Activated CD8-positive, alpha-beta T cell treated with anti-CD3 and anti-CD28 coated beads for 36 hours (primary cell): ENCODE data around the gene CEP85L. TPM values are rescaled to one million over a fixed set of nuclear protein-coding genes. Genes with fewer than 3 reads are reported as not detected.

Experiments used
- ATAC-seq: fragments of 200-7000 bp; cut with Tn5 transposase; one replicate; pipeline ENCODE4 v1.10.0; 2021; ENCODE audit warnings: mild to moderate bottlenecking, moderate library complexity
- CTCF ChIA-PET: fragments of 350-600 bp; sonication (Branson Sonifier 250); formaldehyde crosslinking; loops from one replicate; lab custom pipeline; 2021; ENCODE audit warnings: antibody characterized with exemption; lab: Charles Lee
- POLR2A ChIA-PET: fragments of 350-600 bp; sonication (Branson Sonifier 250); formaldehyde crosslinking; loops from one replicate; lab custom pipeline; 2021; ENCODE audit warnings: antibody characterized with exemption; lab: Charles Lee
- DNase-seq: peaks from one replicate; pipeline ENCODE4 v3.0.0-alpha.2; 2020
- H3K27ac Mint-ChIP-seq: one replicate; pipeline ENCODE4 v1.8.0; 2021; ENCODE audit warnings: mild to moderate bottlenecking, mixed read lengths
- H3K27me3 Mint-ChIP-seq: one replicate; pipeline ENCODE4 v1.8.0; 2021; ENCODE audit warnings: mixed read lengths
- H3K36me3 Mint-ChIP-seq: one replicate; pipeline ENCODE4 v1.8.0; 2021; ENCODE audit warnings: low read depth, mixed read lengths
- H3K4me1 Mint-ChIP-seq: one replicate; pipeline ENCODE4 v1.8.0; 2021; ENCODE audit warnings: low read depth, mixed read lengths
- H3K4me3 Mint-ChIP-seq: one replicate; pipeline ENCODE4 v1.8.0; 2021; ENCODE audit warnings: mild to moderate bottlenecking, moderate library complexity, mixed read lengths
- H3K9me3 Mint-ChIP-seq: one replicate; pipeline ENCODE4 v1.8.0; 2021; ENCODE audit warnings: mixed read lengths
- intact Hi-C: fragments of 100-400 bp; cut with micrococcal nuclease; formaldehyde crosslinking; loops from one replicate; pipeline ENCODE4 v1.10.0; 2022
- total RNA-seq, 2 experiments: library from RNA; stranded (reverse); gene quantifications; one replicate each; pipeline ENCODE4 v1.2.3, GENCODE V29; 2021
- TF ChIP-seq, protein P1 (sequence below): fragments of 200-600 bp; IDR thresholded peaks from one replicate; pipeline ENCODE4 v1.8.0; 2022; ENCODE audit warnings: antibody characterized with exemption, mild to moderate bottlenecking

The CEP85L gene
- total RNA-seq, 2 experiments from 2014 or later, result 39.6 to 40.3 TPM

- ChIA-PET POLR2A (interaction anchor here (0.6 to 0.8 kb wide), 2 partner anchors 204 to 424 kb away, joined by 3 to 4 read pairs; no protein-coding TSS in a partner anchor), CTCF (interaction anchor here (0.6 to 3.0 kb wide), 60 partner anchors 8 to 544 kb away, joined by 3 to 31 read pairs (median 4); no protein-coding TSS in a partner anchor)
- Mint-ChIP-seq H3K27me3 (no peaks in the 10 kb centered on the region), H3K36me3 (peaks cover 14% of the 10 kb centered on the region), H3K4me1 (peaks cover 24% of the 10 kb centered on the region), H3K9me3 (no peaks in the 10 kb centered on the region), H3K4me3 (no peak overlapping the region), H3K27ac (peak overlapping the region; percentile 33)
- TF ChIP-seq, protein P1, sequence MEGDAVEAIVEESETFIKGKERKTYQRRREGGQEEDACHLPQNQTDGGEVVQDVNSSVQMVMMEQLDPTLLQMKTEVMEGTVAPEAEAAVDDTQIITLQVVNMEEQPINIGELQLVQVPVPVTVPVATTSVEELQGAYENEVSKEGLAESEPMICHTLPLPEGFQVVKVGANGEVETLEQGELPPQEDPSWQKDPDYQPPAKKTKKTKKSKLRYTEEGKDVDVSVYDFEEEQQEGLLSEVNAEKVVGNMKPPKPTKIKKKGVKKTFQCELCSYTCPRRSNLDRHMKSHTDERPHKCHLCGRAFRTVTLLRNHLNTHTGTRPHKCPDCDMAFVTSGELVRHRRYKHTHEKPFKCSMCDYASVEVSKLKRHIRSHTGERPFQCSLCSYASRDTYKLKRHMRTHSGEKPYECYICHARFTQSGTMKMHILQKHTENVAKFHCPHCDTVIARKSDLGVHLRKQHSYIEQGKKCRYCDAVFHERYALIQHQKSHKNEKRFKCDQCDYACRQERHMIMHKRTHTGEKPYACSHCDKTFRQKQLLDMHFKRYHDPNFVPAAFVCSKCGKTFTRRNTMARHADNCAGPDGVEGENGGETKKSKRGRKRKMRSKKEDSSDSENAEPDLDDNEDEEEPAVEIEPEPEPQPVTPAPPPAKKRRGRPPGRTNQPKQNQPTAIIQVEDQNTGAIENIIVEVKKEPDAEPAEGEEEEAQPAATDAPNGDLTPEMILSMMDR, result peak; percentile 68
- intact Hi-C loops, result loop anchor here (2.0 to 10.0 kb wide), 3 partner anchors 53 to 239 kb away; no protein-coding TSS in a partner anchor
- DNase-seq (peak; percentile 13), ATAC-seq (peak; percentile 89)
These were observed 86.0 kb downstream of the CEP85L start for GRCh38 chr6:118565311-118565960.

DNA sequence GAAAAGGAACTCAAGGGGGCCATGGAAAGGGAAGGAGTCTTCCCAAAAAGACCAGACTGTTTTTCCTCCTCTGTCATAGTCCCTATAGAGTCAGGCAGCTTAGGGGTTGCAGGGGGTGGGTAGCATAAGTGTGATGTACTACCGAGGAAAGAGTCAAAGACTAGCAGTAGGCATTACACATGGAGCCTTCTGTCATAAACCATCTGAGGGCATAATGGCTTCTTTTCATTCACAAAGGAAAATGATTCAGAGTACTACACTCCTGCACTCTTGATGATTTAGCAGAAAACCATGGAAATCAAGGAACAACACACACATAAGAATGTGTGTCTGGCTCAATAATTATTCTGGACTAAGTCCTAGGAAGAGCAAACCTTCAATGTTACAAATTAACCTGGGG, 88.4 kb downstream of the CEP85L start:
- H3K27me3 Mint-ChIP-seq, result no peaks in the 10 kb centered on the region
- no peak overlapping the region for H3K4me3 Mint-ChIP-seq
- no peak for DNase-seq
- ATAC-seq, result no peak
- intact Hi-C loops, result loop anchor here (10.0 kb wide), 2 partner anchors 212 to 242 kb away; no protein-coding TSS in a partner anchor
- H3K9me3 Mint-ChIP-seq, result no peaks in the 10 kb centered on the region
- CTCF ChIA-PET, result no interaction called here
- TF ChIP-seq, protein P1, result no peak
- peaks cover 41% of the 10 kb centered on the region for H3K4me1 Mint-ChIP-seq
- peaks cover 23% of the 10 kb centered on the region for H3K36me3 Mint-ChIP-seq
- POLR2A ChIA-PET, result interaction anchor here (1.1 kb wide), 1 partner anchor 145 kb away, joined by 4 read pairs; no protein-coding TSS in a partner anchor
- no peak overlapping the region for H3K27ac Mint-ChIP-seq

DNA sequence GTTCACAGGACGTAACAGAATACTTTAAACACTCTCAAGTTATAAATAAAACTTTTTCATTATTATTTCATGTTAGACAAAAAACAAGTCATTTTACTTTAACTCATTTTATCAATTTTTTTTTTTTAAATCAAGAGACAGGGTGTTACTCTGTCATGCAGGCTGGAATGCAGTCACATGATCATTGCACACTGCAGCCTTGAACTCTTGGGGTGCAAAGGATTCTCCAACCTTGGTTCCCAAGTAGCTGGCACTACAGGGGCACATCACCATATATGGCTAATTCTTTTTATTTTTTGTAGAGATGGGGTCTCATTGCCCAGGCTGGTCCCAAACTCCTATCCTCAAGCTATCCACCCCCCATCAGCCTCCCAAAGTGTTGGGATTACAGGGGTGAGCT, 89.1 kb downstream of the CEP85L start:
- peaks cover 28% of the 10 kb centered on the region for H3K36me3 Mint-ChIP-seq
- POLR2A ChIA-PET, result interaction anchor here (1.1 kb wide), 1 partner anchor 146 kb away, joined by 4 read pairs; no protein-coding TSS in a partner anchor
- no peaks in the 10 kb centered on the region for H3K27me3 Mint-ChIP-seq
- intact Hi-C loops, result loop anchor here (10.0 kb wide), 2 partner anchors 213 to 243 kb away; no protein-coding TSS in a partner anchor
- peak overlapping the region; percentile 38 for H3K27ac Mint-ChIP-seq
- H3K4me1 Mint-ChIP-seq, result peaks cover 41% of the 10 kb centered on the region
- ATAC-seq (no peak), DNase-seq (no peak)
- H3K9me3 Mint-ChIP-seq, result no peaks in the 10 kb centered on the region
- TF ChIP-seq, protein P1, result no peak
- CTCF ChIA-PET, result no interaction called here
- H3K4me3 Mint-ChIP-seq, result no peak overlapping the region

GRCh38 chr6:118559659-118560058, 91.7 kb downstream of the CEP85L start:
- DNase-seq, result no peak
- peaks cover 34% of the 10 kb centered on the region for H3K36me3 Mint-ChIP-seq
- no peak for ATAC-seq
- no peaks in the 10 kb centered on the region for H3K9me3 Mint-ChIP-seq
- TF ChIP-seq, protein P1, result no peak
- intact Hi-C loops, result loop anchor here (10.0 kb wide), 2 partner anchors 215 to 245 kb away; no protein-coding TSS in a partner anchor
- H3K27ac Mint-ChIP-seq, result peak overlapping the region; percentile 89
- ChIA-PET CTCF (interaction anchor here (0.9 to 2.4 kb wide), 2 partner anchors 61 to 167 kb away, joined by 3 to 5 read pairs; no protein-coding TSS in a partner anchor), POLR2A (interaction anchor here (1.3 kb wide), 1 partner anchor 335 kb away, joined by 3 read pairs; no protein-coding TSS in a partner anchor)
- H3K27me3 Mint-ChIP-seq, result no peaks in the 10 kb centered on the region
- peaks cover 38% of the 10 kb centered on the region for H3K4me1 Mint-ChIP-seq
- H3K4me3 Mint-ChIP-seq, result no peak overlapping the region
